ENCODE results near the gene SNX8. TPM values are rescaled to one million over a fixed set of nuclear protein-coding genes. Genes with fewer than 3 reads are reported as not detected.
"Not testable (repeated sequence)": the region's sequence is repeated elsewhere in the genome, so short reads cannot be mapped to it uniquely, and the experiment has no call there.

Gene SNX8
- total RNA-seq, 1 donor from 2014 or later, result 41.5 TPM

GRCh38 chr7:2336626-2337299, 22.5 kb upstream of the SNX8 start:
- H3K4me3 Mint-ChIP-seq (ENCODE audit: unreplicated experiment), result no peak overlapping the region
- H3K27ac Mint-ChIP-seq (ENCODE audit: unreplicated experiment), result peak overlapping the region; percentile 9
- H3K4me1 Mint-ChIP-seq (ENCODE audit: unreplicated experiment), result no peaks in the 10 kb centered on the region
- H3K27me3 Mint-ChIP-seq (ENCODE audit: unreplicated experiment), result no peaks in the 10 kb centered on the region
- TF ChIP-seq CTCF (IDR thresholded peaks at IDR 0.05), result no peak
- peaks cover 3% of the 10 kb centered on the region for H3K36me3 Mint-ChIP-seq (ENCODE audit: unreplicated experiment)
- DNase-seq (ENCODE audit: extremely low spot score, unreplicated experiment), result no peak
- no peaks in the 10 kb centered on the region for H3K9me3 Mint-ChIP-seq (ENCODE audit: unreplicated experiment)

GRCh38 chr7:2332606-2333231, 18.5 kb upstream of the SNX8 start:
- not testable (repeated sequence) for H3K36me3 Mint-ChIP-seq (ENCODE audit: unreplicated experiment); H3K4me1 Mint-ChIP-seq (ENCODE audit: unreplicated experiment); H3K27me3 Mint-ChIP-seq (ENCODE audit: unreplicated experiment); H3K4me3 Mint-ChIP-seq (ENCODE audit: unreplicated experiment); DNase-seq (ENCODE audit: extremely low spot score, unreplicated experiment); H3K27ac Mint-ChIP-seq (ENCODE audit: unreplicated experiment); H3K9me3 Mint-ChIP-seq (ENCODE audit: unreplicated experiment)

- H3K27ac Mint-ChIP-seq (ENCODE audit: unreplicated experiment), result no peak overlapping the region
- no peaks in the 10 kb centered on the region for H3K27me3 Mint-ChIP-seq (ENCODE audit: unreplicated experiment)
- DNase-seq (ENCODE audit: extremely low spot score, unreplicated experiment), result no peak
- H3K9me3 Mint-ChIP-seq (ENCODE audit: unreplicated experiment), result no peaks in the 10 kb centered on the region
- no peaks in the 10 kb centered on the region for H3K4me1 Mint-ChIP-seq (ENCODE audit: unreplicated experiment)
- H3K4me3 Mint-ChIP-seq (ENCODE audit: unreplicated experiment), result no peak overlapping the region
- peaks cover 3% of the 10 kb centered on the region for H3K36me3 Mint-ChIP-seq (ENCODE audit: unreplicated experiment)
- TF ChIP-seq CTCF (IDR thresholded peaks at IDR 0.05), result no peak
Measured at GRCh38 chr7:2331707-2332106, 17.5 kb upstream of the SNX8 start.

GRCh38 chr7:2330493-2330892, 16.3 kb upstream of the SNX8 start:
- Mint-ChIP-seq H3K4me3 (ENCODE audit: unreplicated experiment) (no peak overlapping the region), H3K9me3 (ENCODE audit: unreplicated experiment) (no peaks in the 10 kb centered on the region), H3K36me3 (ENCODE audit: unreplicated experiment) (peaks cover 3% of the 10 kb centered on the region), H3K27me3 (ENCODE audit: unreplicated experiment) (no peaks in the 10 kb centered on the region), H3K4me1 (ENCODE audit: unreplicated experiment) (no peaks in the 10 kb centered on the region), H3K27ac (ENCODE audit: unreplicated experiment) (no peak overlapping the region)
- no peak for DNase-seq (ENCODE audit: extremely low spot score, unreplicated experiment)
- no peak for TF ChIP-seq CTCF (IDR thresholded peaks at IDR 0.05)

DNA sequence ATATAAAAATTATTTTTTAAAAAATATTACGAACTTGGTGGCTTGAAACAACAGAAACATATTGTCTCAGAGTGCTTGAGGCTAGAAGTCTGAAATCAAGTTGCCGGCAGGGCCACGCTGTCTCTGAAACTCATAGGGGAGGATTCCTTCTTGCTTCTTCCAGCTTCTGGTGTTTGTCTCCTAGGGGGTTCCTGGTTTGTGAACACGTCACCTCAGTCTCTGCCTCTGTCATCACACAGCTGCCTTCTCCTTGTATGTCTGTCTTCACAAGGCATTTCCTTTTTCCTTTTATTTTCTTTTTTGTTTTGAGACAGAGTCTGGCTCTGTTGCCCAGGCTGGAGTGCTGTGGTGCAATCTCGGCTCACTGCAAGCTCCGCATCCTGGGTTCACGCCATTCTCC, 12.7 kb upstream of the SNX8 start:
- no peak overlapping the region for H3K4me3 Mint-ChIP-seq (ENCODE audit: unreplicated experiment)
- H3K4me1 Mint-ChIP-seq (ENCODE audit: unreplicated experiment), result no peaks in the 10 kb centered on the region
- no peak for TF ChIP-seq CTCF (IDR thresholded peaks at IDR 0.05)
- H3K27me3 Mint-ChIP-seq (ENCODE audit: unreplicated experiment), result no peaks in the 10 kb centered on the region
- H3K27ac Mint-ChIP-seq (ENCODE audit: unreplicated experiment), result no peak overlapping the region
- DNase-seq (ENCODE audit: extremely low spot score, unreplicated experiment), result no peak
- H3K36me3 Mint-ChIP-seq (ENCODE audit: unreplicated experiment), result no peaks in the 10 kb centered on the region
- no peaks in the 10 kb centered on the region for H3K9me3 Mint-ChIP-seq (ENCODE audit: unreplicated experiment)
